HEK293 (cell line): ENCODE measurements around the gene CUEDC1.

Experiments
- CTCF ChIA-PET: fragments of 350-600 bp; formaldehyde crosslinking; extraction: SDS; loops from one replicate; lab custom pipeline; 2021; ENCODE audit warnings: antibody characterized with exemption; lab: Yijun Ruan, JAX
- POLR2A ChIA-PET: fragments of 300-600 bp; formaldehyde crosslinking; extraction: SDS; loops from one replicate; lab custom pipeline; 2020; ENCODE audit warnings: antibody characterized with exemption, inconsistent platforms; lab: Yijun Ruan, JAX
- H3K27ac ChIP-seq: fragments of 200-500 bp; sonication (Bioruptor generic); 2 replicates; pipeline ENCODE4 v1.5.1; 2014; ENCODE audit warnings: low read depth, low read length, control low read depth, inconsistent platforms; ENCODE audit errors: extremely low read depth
- H3K36me3 ChIP-seq, 2 experiments: fragments of 200-500 bp in 1 of 2; sonication (Bioruptor generic) in 1 of 2; 1 replicate in 1 of 2; 2 replicates in 1 of 2; pipeline ENCODE4 v1.5.1; 2014 to 2017; ENCODE audit warnings: inconsistent platforms in 2 of 2, low read length in 2 of 2; ENCODE audit not compliant: control insufficient read depth in 2 of 2, insufficient read depth in 1 of 2
- H3K4me1 ChIP-seq: fragments of 200-500 bp; sonication (Bioruptor generic); 2 replicates; pipeline ENCODE4 v1.5.1; 2014; ENCODE audit warnings: mild to moderate bottlenecking, low read length, inconsistent platforms; ENCODE audit not compliant: control insufficient read depth, insufficient read depth
- H3K4me3 ChIP-seq: 2 replicates; pipeline ENCODE4 v1.5.1; 2011; ENCODE audit warnings: low read depth, mild to moderate bottlenecking, control low read depth, low read length, moderate library complexity
- H3K9me3 ChIP-seq: fragments of 200-500 bp; sonication (Bioruptor generic); 2 replicates; pipeline ENCODE4 v1.5.1; 2014; ENCODE audit warnings: low read depth, low read length, inconsistent platforms; ENCODE audit not compliant: control insufficient read depth, insufficient read depth
- BCL11B ChIP-seq: fragments of 450-650 bp; formaldehyde crosslinking; IDR thresholded peaks from 2 replicates; pipeline ENCODE4 v1.5.1; 2016; ENCODE audit warnings: low read depth, missing biosample characterization, missing genetic modification characterization
- GLIS1 ChIP-seq: fragments of 450-650 bp; formaldehyde crosslinking; IDR thresholded peaks from 2 replicates; pipeline ENCODE4 v1.5.1; 2016; ENCODE audit warnings: missing biosample characterization, missing genetic modification characterization
- HIC1 ChIP-seq: fragments of 450-650 bp; formaldehyde crosslinking; IDR thresholded peaks from 2 replicates; pipeline ENCODE4 v1.5.1; 2016; ENCODE audit warnings: missing biosample characterization, missing genetic modification characterization
- PRDM6 ChIP-seq: fragments of 450-650 bp; formaldehyde crosslinking; IDR thresholded peaks from 2 replicates; pipeline ENCODE4 v1.5.1; 2017; ENCODE audit warnings: missing biosample characterization, missing genetic modification characterization
- REPIN1 ChIP-seq: fragments of 450-650 bp; formaldehyde crosslinking; IDR thresholded peaks from 2 replicates; pipeline ENCODE4 v1.5.1; 2017; ENCODE audit warnings: missing biosample characterization, missing genetic modification characterization, low read depth
- TCF7L2 ChIP-seq: IDR thresholded peaks from 2 replicates; pipeline ENCODE4 v1.6.1; 2011; ENCODE audit warnings: low read depth, mild to moderate bottlenecking, inconsistent platforms, low read length, moderate library complexity, borderline replicate concordance
- WT1 ChIP-seq: fragments of 450-650 bp; formaldehyde crosslinking; IDR thresholded peaks from 2 replicates; pipeline ENCODE4 v1.5.1; 2016; ENCODE audit warnings: missing biosample characterization, missing genetic modification characterization
- ZEB2 ChIP-seq: fragments of 450-650 bp; formaldehyde crosslinking; IDR thresholded peaks from 2 replicates; pipeline ENCODE4 v1.5.1; 2016; ENCODE audit warnings: missing biosample characterization, missing genetic modification characterization
- ZFHX2 ChIP-seq: fragments of 450-650 bp; formaldehyde crosslinking; conservative IDR thresholded peaks from 2 replicates; pipeline ENCODE4 v1.5.1; 2016; ENCODE audit warnings: missing biosample characterization, missing genetic modification characterization
- ZNF148 ChIP-seq: fragments of 450-650 bp; formaldehyde crosslinking; IDR thresholded peaks from 2 replicates; pipeline ENCODE4 v1.5.0; 2017; ENCODE audit warnings: missing biosample characterization, missing genetic modification characterization, borderline replicate concordance
- ZNF18 ChIP-seq: fragments of 450-650 bp; formaldehyde crosslinking; IDR thresholded peaks from 2 replicates; pipeline ENCODE4 v1.5.1; 2016; ENCODE audit warnings: missing biosample characterization, missing genetic modification characterization
- ZNF350 ChIP-seq: fragments of 450-650 bp; formaldehyde crosslinking; IDR thresholded peaks from 2 replicates; pipeline ENCODE4 v1.5.0; 2017; ENCODE audit warnings: missing biosample characterization, mild to moderate bottlenecking, missing genetic modification characterization
- ZNF488 ChIP-seq: fragments of 450-650 bp; formaldehyde crosslinking; IDR thresholded peaks from 2 replicates; pipeline ENCODE4 v1.5.1; 2016; ENCODE audit warnings: missing biosample characterization, missing genetic modification characterization
- ZNF544 ChIP-seq: fragments of 450-650 bp; formaldehyde crosslinking; IDR thresholded peaks from 2 replicates; pipeline ENCODE4 v1.5.0; 2017; ENCODE audit warnings: missing biosample characterization, missing genetic modification characterization
- ZNF623 ChIP-seq: fragments of 450-650 bp; formaldehyde crosslinking; IDR thresholded peaks from 2 replicates; pipeline ENCODE4 v1.5.1; 2016; ENCODE audit warnings: missing biosample characterization, missing genetic modification characterization
- ZNF639 ChIP-seq: fragments of 450-650 bp; formaldehyde crosslinking; IDR thresholded peaks from 2 replicates; pipeline ENCODE4 v1.5.1; 2016; ENCODE audit warnings: missing biosample characterization, missing genetic modification characterization
- ZNF677 ChIP-seq: fragments of 450-650 bp; IDR thresholded peaks from 2 replicates; pipeline ENCODE4 v1.5.0; 2018; ENCODE audit warnings: missing biosample characterization, mild to moderate bottlenecking, missing genetic modification characterization, moderate library complexity
- ZSCAN4 ChIP-seq: fragments of 450-650 bp; formaldehyde crosslinking; IDR thresholded peaks from 2 replicates; pipeline ENCODE4 v1.5.1; 2017; ENCODE audit warnings: missing biosample characterization, missing genetic modification characterization

Gene CUEDC1

GRCh38 chr17:57982452-57983170, 27.4 kb upstream of the CUEDC1 start:
- H3K27ac ChIP-seq, result no peak overlapping the region
- H3K4me1 ChIP-seq, result peaks cover 26% of the 10 kb centered on the region
- no peak overlapping the region for H3K4me3 ChIP-seq
- H3K36me3 ChIP-seq, result peaks cover 48 to 61% of the 10 kb centered on the region in 2 experiments
- H3K9me3 ChIP-seq, result no peaks in the 10 kb centered on the region
- TF ChIP-seq HIC1 (no peak), WT1 (no peak), ZNF350 (no peak), TCF7L2 (no peak), ZNF677 (tag by site-specific recombination) (no peak), BCL11B (tag by site-specific recombination) (no peak), ZNF488 (no peak), ZNF544 (no peak), ZNF623 (tag by site-specific recombination) (no peak), ZNF639 (tag by site-specific recombination) (no peak), ZNF148 (tag by site-specific recombination) (no peak), GLIS1 (tag by site-specific recombination) (no peak), ZNF18 (tag by site-specific recombination) (no peak), REPIN1 (tag by site-specific recombination) (no peak), ZEB2 (tag by site-specific recombination) (no peak)
- CTCF ChIA-PET, result interaction anchor here (0.7 to 3.9 kb wide), 10 partner anchors 12 to 125 kb away, joined by 3 to 18 read pairs (median 4); partner anchors contain the start of gene CUEDC1
- POLR2A ChIA-PET, result interaction anchor here (1.2 to 1.7 kb wide), 2 partner anchors 100 to 133 kb away, joined by 3 to 4 read pairs; partner anchors contain the start of gene MRPS23

GRCh38 chr17:57980522-57980921, 25.3 kb upstream of the CUEDC1 start:
- Histone ChIP-seq H3K4me1 (peaks cover 16% of the 10 kb centered on the region), H3K27ac (no peak overlapping the region), H3K4me3 (no peak overlapping the region), H3K36me3 (peaks cover 68 to 81% of the 10 kb centered on the region in 2 experiments), H3K9me3 (no peaks in the 10 kb centered on the region)
- ChIA-PET CTCF (interaction anchor here (0.5 to 3.9 kb wide), 11 partner anchors 9 to 269 kb away, joined by 3 to 18 read pairs (median 4); no protein-coding TSS in a partner anchor), POLR2A (interaction anchor here (1.1 to 2.1 kb wide), 2 partner anchors 11 to 24 kb away, joined by 4 to 6 read pairs; partner anchors contain the start of gene CUEDC1)
- TF ChIP-seq ZSCAN4 (tag by site-specific recombination) (no peak), ZFHX2 (tag by site-specific recombination) (no peak), BCL11B (tag by site-specific recombination) (no peak), PRDM6 (tag by site-specific recombination) (no peak)
